Lower leg skin (tissue), 3 donors: ENCODE data around the gene DHRS7B.

Experiments used
- CTCF ChIP-seq, 3 donors: fragments of 450-650 bp; IDR thresholded peaks; one replicate each; pipeline ENCODE4 v1.5.1; 2016; ENCODE audit warnings: antibody characterized with exemption in 3 of 3, mild to moderate bottlenecking in 3 of 3, moderate library complexity in 2 of 3
- POLR2A ChIP-seq, 2 donors: fragments of 450-650 bp; IDR thresholded peaks; one replicate each; pipeline ENCODE4 v1.6.1; 2016 to 2017; ENCODE audit warnings: antibody characterized with exemption in 2 of 2, mild to moderate bottlenecking in 1 of 2, moderate library complexity in 1 of 2

GRCh38 chr17:21125862-21126261 is 902 bp upstream of the DHRS7B start:
- TF ChIP-seq CTCF (IDR thresholded peaks at IDR 0.05) (no peak), POLR2A (IDR thresholded peaks at IDR 0.05) (no peak)
